Keratinocyte (primary cell): ENCODE results near the gene ARHGAP24. TPM values are rescaled to one million over a fixed set of nuclear protein-coding genes. Genes with fewer than 3 reads are reported as not detected.
A peak's percentile ranks its signal among the peaks of the same experiment; 100 is the strongest.

Source experiments
- DNase-seq: peaks from one replicate; pipeline ENCODE4 v3.0.0-alpha.2; 2011; ENCODE audit warnings: low read depth, missing footprints, low spot score
- FAIRE-seq: peaks from 2 replicates; lab custom pipeline; 2011; peaks lifted over from hg19 to GRCh38; lab: Jason Lieb, UNC
- H2AFZ ChIP-seq: 2 replicates; pipeline ENCODE4 v1.6.0; 2012; ENCODE audit warnings: low read length, control low read depth, inconsistent platforms; ENCODE audit not compliant: control insufficient read depth
- H3K27ac ChIP-seq: 2 replicates; pipeline ENCODE4 v1.5.1; 2011; ENCODE audit warnings: low read length; ENCODE audit not compliant: control insufficient read depth, insufficient read depth
- H3K27me3 ChIP-seq: 3 replicates; pipeline ENCODE4 v1.6.0; 2011; ENCODE audit warnings: low read length; ENCODE audit not compliant: control insufficient read depth, insufficient read depth; ENCODE audit errors: extremely low read depth
- H3K36me3 ChIP-seq, 2 experiments: 2 replicates in 1 of 2; 3 replicates in 1 of 2; pipeline ENCODE4 v1.5.1; 2011; ENCODE audit warnings: low read length in 2 of 2, mild to moderate bottlenecking in 1 of 2; ENCODE audit not compliant: control insufficient read depth in 2 of 2, insufficient read depth in 2 of 2; ENCODE audit errors: extremely low read depth in 1 of 2
- H3K4me1 ChIP-seq: 3 replicates; pipeline ENCODE4 v1.5.1; 2011; ENCODE audit warnings: low read length; ENCODE audit not compliant: control insufficient read depth, insufficient read depth; ENCODE audit errors: extremely low read depth
- H3K4me2 ChIP-seq: 3 replicates; pipeline ENCODE4 v1.6.0; 2011; ENCODE audit warnings: low read depth, low read length; ENCODE audit not compliant: control insufficient read depth, insufficient read depth; ENCODE audit errors: extremely low read depth
- H3K4me3 ChIP-seq, 3 experiments: fragments of 200-600 bp in 1 of 3; sonication (generic) in 1 of 3; 2 replicates in 2 of 3; 3 replicates in 1 of 3; pipeline ENCODE4 v1.5.1; 2011 to 2016; ENCODE audit warnings: low read length in 3 of 3, mild to moderate bottlenecking in 3 of 3, control low read depth in 2 of 3, inconsistent platforms in 1 of 3, low read depth in 1 of 3, mixed read lengths in 1 of 3, mixed run types in 1 of 3, moderate library complexity in 1 of 3; ENCODE audit not compliant: control insufficient read depth in 2 of 3, insufficient read depth in 2 of 3; ENCODE audit errors: extremely low read depth in 1 of 3
- H3K79me2 ChIP-seq: 2 replicates; pipeline ENCODE4 v1.6.0; 2012; ENCODE audit warnings: low read length; ENCODE audit not compliant: control insufficient read depth, insufficient read depth
- H3K9ac ChIP-seq: 3 replicates; pipeline ENCODE4 v1.6.0; 2011; ENCODE audit warnings: low read length; ENCODE audit not compliant: control insufficient read depth, insufficient read depth; ENCODE audit errors: extremely low read depth
- H3K9me1 ChIP-seq: 3 replicates; pipeline ENCODE4 v1.6.0; 2011; ENCODE audit warnings: low read length; ENCODE audit not compliant: control insufficient read depth, insufficient read depth; ENCODE audit errors: extremely low read depth
- H3K9me3 ChIP-seq: 2 replicates; pipeline ENCODE4 v1.5.1; 2012; ENCODE audit warnings: low read depth, low read length; ENCODE audit not compliant: control insufficient read depth
- H4K20me1 ChIP-seq: 3 replicates; pipeline ENCODE4 v1.6.0; 2011; ENCODE audit warnings: low read length; ENCODE audit not compliant: control insufficient read depth, insufficient read depth; ENCODE audit errors: extremely low read depth
- EZH2 ChIP-seq: IDR thresholded peaks from one replicate; pipeline ENCODE4 v1.6.1; 2012; ENCODE audit warnings: inconsistent platforms, mild to moderate bottlenecking, low read length, moderate library complexity
- dilution Hi-C: fragments of 300-500 bp; cut with MboI; formaldehyde crosslinking; loops from one replicate; pipeline ENCODE4 v1.7.0; 2020; ENCODE audit warnings: low sequenced_read_pairs; ENCODE audit not compliant: extremely low pct_ligation_motif_present
- polyA plus RNA-seq, 5 experiments: library from polyadenylated mRNA; depleted of rRNA in 3 of 5; stranded (reverse) in 3 of 5; stranded (forward) in 1 of 5; unstranded in 1 of 5; fragments of >200 nt; gene quantifications; 1 replicate in 1 of 5; 2 replicates in 3 of 5; 3 replicates in 1 of 5; pipeline versions ENCODE4 v1.2.1 to v1.2.3, GENCODE V29; 2011 to 2012; ENCODE audit warnings: missing spikeins in 2 of 5, low read depth in 1 of 5, low replicate concordance in 1 of 5
- TF ChIP-seq, protein P1 (sequence below), 3 experiments: IDR thresholded peaks in 1 of 3; conservative IDR thresholded peaks in 1 of 3; optimal IDR thresholded peaks in 1 of 3; 2 replicates in 2 of 3; 3 replicates in 1 of 3; pipeline versions ENCODE3 to v1.5.1; 2011; ENCODE audit warnings: low read length in 3 of 3, mild to moderate bottlenecking in 3 of 3, moderate library complexity in 2 of 3, control low read depth in 1 of 3, inconsistent platforms in 1 of 3; ENCODE audit not compliant: insufficient read depth in 2 of 3; ENCODE audit errors: extremely low read depth in 1 of 3

Gene ARHGAP24
- polyA plus RNA-seq, 1 donor (not counting 4 experiments of a cell fraction or from before 2014, with no cell fraction given), result 0.87 TPM

DNA sequence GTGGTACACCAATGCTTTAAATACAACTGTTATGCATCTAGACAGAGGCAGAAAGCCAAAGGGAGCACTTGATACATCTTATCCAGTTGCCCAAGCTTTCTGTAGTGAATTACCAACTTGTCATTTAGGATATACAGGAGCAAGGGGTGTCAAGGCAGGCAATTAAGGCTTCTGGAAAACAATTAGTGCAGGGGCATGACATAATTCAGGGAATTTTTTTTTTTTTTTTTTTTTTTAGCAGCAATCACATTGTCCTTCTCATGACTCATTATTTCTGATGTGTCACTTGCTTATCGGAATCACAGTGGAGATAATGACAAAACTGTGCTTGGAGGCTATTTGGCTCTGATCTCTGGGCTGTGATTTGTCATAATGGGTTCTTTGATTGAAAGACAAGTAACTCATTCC lies 259.5 kb downstream of the ARHGAP24 start:
- Histone ChIP-seq H3K9ac (no peak overlapping the region), H4K20me1 (no peaks in the 10 kb centered on the region), H3K4me2 (no peak overlapping the region), H3K36me3 (no peaks in the 10 kb centered on the region), H2AFZ (no peak overlapping the region), H3K27ac (no peak overlapping the region), H3K79me2 (no peaks in the 10 kb centered on the region), H3K4me1 (peaks cover 9% of the 10 kb centered on the region), H3K9me3 (no peaks in the 10 kb centered on the region), H3K27me3 (no peaks in the 10 kb centered on the region), H3K4me3 (no peak overlapping the region), H3K9me1 (no peaks in the 10 kb centered on the region)
- FAIRE-seq, result no peak
- TF ChIP-seq, protein P1, sequence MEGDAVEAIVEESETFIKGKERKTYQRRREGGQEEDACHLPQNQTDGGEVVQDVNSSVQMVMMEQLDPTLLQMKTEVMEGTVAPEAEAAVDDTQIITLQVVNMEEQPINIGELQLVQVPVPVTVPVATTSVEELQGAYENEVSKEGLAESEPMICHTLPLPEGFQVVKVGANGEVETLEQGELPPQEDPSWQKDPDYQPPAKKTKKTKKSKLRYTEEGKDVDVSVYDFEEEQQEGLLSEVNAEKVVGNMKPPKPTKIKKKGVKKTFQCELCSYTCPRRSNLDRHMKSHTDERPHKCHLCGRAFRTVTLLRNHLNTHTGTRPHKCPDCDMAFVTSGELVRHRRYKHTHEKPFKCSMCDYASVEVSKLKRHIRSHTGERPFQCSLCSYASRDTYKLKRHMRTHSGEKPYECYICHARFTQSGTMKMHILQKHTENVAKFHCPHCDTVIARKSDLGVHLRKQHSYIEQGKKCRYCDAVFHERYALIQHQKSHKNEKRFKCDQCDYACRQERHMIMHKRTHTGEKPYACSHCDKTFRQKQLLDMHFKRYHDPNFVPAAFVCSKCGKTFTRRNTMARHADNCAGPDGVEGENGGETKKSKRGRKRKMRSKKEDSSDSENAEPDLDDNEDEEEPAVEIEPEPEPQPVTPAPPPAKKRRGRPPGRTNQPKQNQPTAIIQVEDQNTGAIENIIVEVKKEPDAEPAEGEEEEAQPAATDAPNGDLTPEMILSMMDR (optimal IDR thresholded peaks at IDR 0.05 in 1 of 3, IDR thresholded peaks at IDR 0.05 in 1 of 3, conservative IDR thresholded peaks at IDR 0.05 in 1 of 3; ENCODE audit: extremely low read depth in 1 of 3, insufficient read depth in 2 of 3, low read length in 3 of 3), result no peak
- TF ChIP-seq EZH2, result no peak
- peak; percentile 11 for DNase-seq
- dilution Hi-C loops, result no loop called here

DNA sequence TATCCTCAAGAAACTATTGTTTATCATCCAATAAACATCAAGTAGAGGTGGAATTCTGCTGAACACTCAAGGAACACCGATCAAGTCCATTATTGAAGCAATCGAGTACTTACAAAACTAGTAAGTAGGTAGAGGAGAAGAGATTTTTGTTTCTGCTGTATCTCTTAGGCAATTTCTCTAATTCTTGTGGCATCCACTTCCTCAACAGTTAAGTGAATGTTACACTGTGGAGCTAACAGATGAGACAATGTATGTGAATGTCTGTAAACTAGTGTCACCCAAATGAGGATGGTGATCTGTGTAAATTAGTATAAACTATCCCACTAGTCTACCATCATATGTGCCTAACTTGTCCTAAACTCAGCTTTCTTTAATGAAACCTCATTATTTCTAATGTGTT lies 261.6 kb downstream of the ARHGAP24 start:
- no peak overlapping the region for H3K4me3 ChIP-seq
- H3K79me2 ChIP-seq, result no peaks in the 10 kb centered on the region
- H3K9me1 ChIP-seq, result no peaks in the 10 kb centered on the region
- FAIRE-seq (no peak), DNase-seq (no peak)
- H2AFZ ChIP-seq, result no peak overlapping the region
- dilution Hi-C loops, result no loop called here
- H3K27ac ChIP-seq, result no peak overlapping the region
- peaks cover 12% of the 10 kb centered on the region for H3K4me1 ChIP-seq
- H4K20me1 ChIP-seq, result no peaks in the 10 kb centered on the region
- no peaks in the 10 kb centered on the region for H3K9me3 ChIP-seq
- no peaks in the 10 kb centered on the region for H3K27me3 ChIP-seq
- no peak overlapping the region for H3K9ac ChIP-seq
- H3K36me3 ChIP-seq, result no peaks in the 10 kb centered on the region
- no peak for TF ChIP-seq EZH2
- H3K4me2 ChIP-seq, result no peak overlapping the region

DNA sequence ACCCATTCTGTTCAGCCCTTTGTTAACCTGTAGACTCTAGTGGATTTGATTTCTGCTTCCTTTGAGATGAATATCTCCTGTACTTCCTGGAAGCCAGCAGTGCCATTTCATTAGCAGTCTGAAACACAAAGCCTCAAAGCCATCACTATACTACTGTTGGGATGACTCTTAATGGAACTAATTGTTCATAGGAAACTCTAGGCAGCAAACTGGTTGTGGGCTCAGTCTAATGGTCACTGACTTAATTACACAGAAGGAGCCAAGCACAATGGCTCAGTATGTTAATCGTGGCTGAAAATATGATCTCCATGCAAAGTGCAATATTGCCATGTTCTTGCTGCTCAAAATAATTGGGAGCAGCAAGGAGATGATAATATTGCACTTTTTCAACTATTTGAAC lies 262.3 kb downstream of the ARHGAP24 start:
- no peaks in the 10 kb centered on the region for H3K27me3 ChIP-seq
- no peaks in the 10 kb centered on the region for H3K9me3 ChIP-seq
- dilution Hi-C loops, result no loop called here
- no peak overlapping the region for H3K27ac ChIP-seq
- no peak for TF ChIP-seq EZH2
- TF ChIP-seq, protein P1 (optimal IDR thresholded peaks at IDR 0.05 in 1 of 3, IDR thresholded peaks at IDR 0.05 in 1 of 3, conservative IDR thresholded peaks at IDR 0.05 in 1 of 3; ENCODE audit: extremely low read depth in 1 of 3, insufficient read depth in 2 of 3, low read length in 3 of 3), result no peak
- FAIRE-seq, result no peak
- H3K79me2 ChIP-seq, result no peaks in the 10 kb centered on the region
- no peak overlapping the region for H3K9ac ChIP-seq
- no peak overlapping the region for H3K4me3 ChIP-seq
- H3K4me2 ChIP-seq, result no peak overlapping the region
- peaks cover 14% of the 10 kb centered on the region for H3K4me1 ChIP-seq
- H2AFZ ChIP-seq, result no peak overlapping the region
- H4K20me1 ChIP-seq, result no peaks in the 10 kb centered on the region
- no peaks in the 10 kb centered on the region for H3K9me1 ChIP-seq
- DNase-seq, result no peak
- H3K36me3 ChIP-seq, result no peaks in the 10 kb centered on the region
